Measurements from ENCODE around the gene ANO2.

The ANO2 gene

GRCh38 chr12:5581019-5581418, 364.0 kb downstream of the ANO2 start:
- DNase-seq (ENCODE audit: low read depth) = no peak

- no peak for DNase-seq (ENCODE audit: low read depth)
Measured at GRCh38 chr12:5578775-5579174, 366.3 kb downstream of the ANO2 start.

GRCh38 chr12:5577741-5578140, 367.3 kb downstream of the ANO2 start:
- no peak for DNase-seq (ENCODE audit: low read depth)

- no peak for DNase-seq (ENCODE audit: low read depth)
Measured at GRCh38 chr12:5577211-5577612, 367.8 kb downstream of the ANO2 start.

- DNase-seq (ENCODE audit: low read depth) = no peak
Measured at GRCh38 chr12:5575987-5576386, 369.1 kb downstream of the ANO2 start.

- DNase-seq (ENCODE audit: low read depth) = no peak
Measured at GRCh38 chr12:5575232-5575631, 369.8 kb downstream of the ANO2 start.

- DNase-seq (ENCODE audit: low read depth) = no peak
Measured at GRCh38 chr12:5573390-5573789, 371.7 kb downstream of the ANO2 start.

GRCh38 chr12:5571115-5571514, 373.9 kb downstream of the ANO2 start:
- DNase-seq (ENCODE audit: low read depth) = no peak

- DNase-seq (ENCODE audit: low read depth) = no peak
Measured at GRCh38 chr12:5570416-5570815, 374.6 kb downstream of the ANO2 start.

GRCh38 chr12:5568325-5568981, 376.6 kb downstream of the ANO2 start:
- DNase-seq (ENCODE audit: low read depth) = no peak

GRCh38 chr12:5567016-5567725, 377.9 kb downstream of the ANO2 start:
- no peak for DNase-seq (ENCODE audit: low read depth)

- no peak for DNase-seq (ENCODE audit: low read depth)
Measured at GRCh38 chr12:5565933-5566599, 379.0 kb downstream of the ANO2 start.

GRCh38 chr12:5562581-5562980, 382.5 kb downstream of the ANO2 start:
- no peak for DNase-seq (ENCODE audit: low read depth)

- no peak for DNase-seq (ENCODE audit: low read depth)
Measured at GRCh38 chr12:5561846-5562245, 383.2 kb downstream of the ANO2 start.

GRCh38 chr12:5561057-5561456, 384.0 kb downstream of the ANO2 start:
- DNase-seq (ENCODE audit: low read depth) = no peak

- no peak for DNase-seq (ENCODE audit: low read depth)
Measured at GRCh38 chr12:5560265-5560664, 384.8 kb downstream of the ANO2 start.

- no peak for DNase-seq (ENCODE audit: low read depth)
Measured at GRCh38 chr12:5557906-5558305, 387.2 kb downstream of the ANO2 start.

GRCh38 chr12:5556946-5557673, 387.9 kb downstream of the ANO2 start:
- DNase-seq (ENCODE audit: low read depth) = no peak

GRCh38 chr12:5556033-5556614, 388.9 kb downstream of the ANO2 start:
- no peak for DNase-seq (ENCODE audit: low read depth)

GRCh38 chr12:5554711-5555110, 390.3 kb downstream of the ANO2 start:
- no peak for DNase-seq (ENCODE audit: low read depth)

- no peak for DNase-seq (ENCODE audit: low read depth)
Measured at GRCh38 chr12:5549011-5549410, 396.0 kb downstream of the ANO2 start.
